ENCODE data around the gene ZNF580.

The ZNF580 gene

GRCh38 chr19:55625004-55625326, 15.8 kb upstream of the ZNF580 start:
- POLR2A ChIA-PET = interaction anchor here (0.6 to 9.1 kb wide), 35 partner anchors 8 to 1161 kb away, joined by 3 to 75 read pairs (median 4); partner anchors contain the start of genes CCDC106, DNAAF3, FIZ1 and ISOC2
- TF ChIP-seq ZBTB21 (tag by site-specific recombination; IDR thresholded peaks at IDR 0.05) = no peak
- TF ChIP-seq ZBTB11 (tag by site-specific recombination; conservative IDR thresholded peaks at IDR 0.05; ENCODE audit: low read depth) = 0 out of 2 replicates have a peak, but pooled peaks have one; percentile 4
- 0 out of 2 replicates have a peak, but pooled peaks have one; percentile 1 for TF ChIP-seq SCRT2 (tag by site-specific recombination; IDR thresholded peaks at IDR 0.05)
- peak; percentile 50; the same call in 1 of the 2 replicates for TF ChIP-seq ZNF280D (tag by site-specific recombination; IDR thresholded peaks at IDR 0.05)
- peak; percentile 7; the same call in 1 of the 2 replicates for TF ChIP-seq ZNF335 (tag by site-specific recombination; conservative IDR thresholded peaks at IDR 0.05)
- TF ChIP-seq ZNF148 (tag by site-specific recombination; IDR thresholded peaks at IDR 0.05; ENCODE audit: borderline replicate concordance) = no peak
- TF ChIP-seq SP7 (tag by site-specific recombination; IDR thresholded peaks at IDR 0.05) = peak; percentile 2; the same call in 1 of the 2 replicates
- no peak for TF ChIP-seq ZNF121 (tag by site-specific recombination; IDR thresholded peaks at IDR 0.05)
- TF ChIP-seq PRDM6 (tag by site-specific recombination; IDR thresholded peaks at IDR 0.05) = no peak
- 0 out of 2 replicates have a peak, but pooled peaks have one; percentile 12 for TF ChIP-seq GLIS1 (tag by site-specific recombination; IDR thresholded peaks at IDR 0.05)
- H3K36me3 ChIP-seq (ENCODE audit: control insufficient read depth in 2 of 2, insufficient read depth in 1 of 2, low read length in 2 of 2) = peaks cover 0 to under 1% of the 10 kb centered on the region in 2 experiments; a peak in 1 of 3 replicates
- CTCF ChIA-PET = interaction anchor here (0.5 to 5.3 kb wide), 21 partner anchors 8 to 608 kb away, joined by 3 to 30 read pairs (median 5); partner anchors contain the start of gene ZNF865
- H3K4me3 ChIP-seq (ENCODE audit: low read depth, low read length) = peak overlapping the region; percentile 88
- peaks cover 5% of the 10 kb centered on the region for H3K4me1 ChIP-seq (ENCODE audit: control insufficient read depth, insufficient read depth, low read length)
- no peaks in the 10 kb centered on the region for H3K9me3 ChIP-seq (ENCODE audit: control insufficient read depth, insufficient read depth, low read depth, low read length)
- H3K27ac ChIP-seq (ENCODE audit: extremely low read depth, low read depth, low read length) = peak overlapping the region; percentile 10; the same call in 1 of the 2 replicates

GRCh38 chr19:55626350-55626749, 14.5 kb upstream of the ZNF580 start:
- POLR2A ChIA-PET = interaction anchor here (0.6 to 3.5 kb wide), 2 partner anchors 26 to 167 kb away, joined by 7 to 34 read pairs; partner anchors contain the start of genes FIZ1 and ZNF524
- H3K27ac ChIP-seq (ENCODE audit: extremely low read depth, low read depth, low read length) = no peak overlapping the region
- H3K9me3 ChIP-seq (ENCODE audit: control insufficient read depth, insufficient read depth, low read depth, low read length) = no peaks in the 10 kb centered on the region
- H3K4me3 ChIP-seq (ENCODE audit: low read depth, low read length) = no peak overlapping the region
- H3K36me3 ChIP-seq (ENCODE audit: control insufficient read depth in 2 of 2, insufficient read depth in 1 of 2, low read length in 2 of 2) = no peaks in the 10 kb centered on the region
- CTCF ChIA-PET = interaction anchor here (0.5 to 5.3 kb wide), 12 partner anchors 12 to 537 kb away, joined by 3 to 30 read pairs (median 4); partner anchors contain the start of gene ZNF865
- peaks cover 5% of the 10 kb centered on the region for H3K4me1 ChIP-seq (ENCODE audit: control insufficient read depth, insufficient read depth, low read length)
- TF ChIP-seq KLF10 (tag by site-specific recombination; IDR thresholded peaks at IDR 0.05) (no peak), REST (tag by site-specific recombination; IDR thresholded peaks at IDR 0.05) (no peak), BCL11B (tag by site-specific recombination; IDR thresholded peaks at IDR 0.05; ENCODE audit: low read depth) (no peak), KLF7 (tag by site-specific recombination; IDR thresholded peaks at IDR 0.05; ENCODE audit: borderline replicate concordance) (no peak), ZNF549 (tag by site-specific recombination; IDR thresholded peaks at IDR 0.05) (no peak), ZNF350 (tag by site-specific recombination; IDR thresholded peaks at IDR 0.05) (no peak), YY1 (tag by site-specific recombination; IDR thresholded peaks at IDR 0.05) (no peak), SALL2 (tag by site-specific recombination; IDR thresholded peaks at IDR 0.05; ENCODE audit: borderline replicate concordance) (no peak)

All from HEK293 (cell line).